Panc1 (cell line): Measurements from ENCODE around the gene LIPN. TPM values are rescaled to one million over a fixed set of nuclear protein-coding genes. Genes with fewer than 3 reads are reported as not detected.

Experiments used
- ATAC-seq: fragments of 200-7000 bp; cut with Tn5 transposase; 2 replicates; pipeline ENCODE4 v1.9.1; 2020; ENCODE audit warnings: mild to moderate bottlenecking, moderate library complexity
- BruUV-seq: library from RNA; stranded (reverse); fragments of 400-500 nt; replicated peaks from 2 replicates; lab custom pipeline; 2021; lab: Mats Ljungman, UMichigan
- CTCF ChIA-PET: fragments of 300-600 bp; sonication (Branson Sonifier 250); formaldehyde crosslinking; loops from one replicate; lab custom pipeline; 2022; ENCODE audit warnings: antibody characterized with exemption; lab: Charles Lee
- POLR2A ChIA-PET: fragments of 300-600 bp; sonication (Branson Sonifier 250); formaldehyde crosslinking; loops from one replicate; lab custom pipeline; 2022; ENCODE audit warnings: antibody characterized with exemption; lab: Charles Lee
- DNase-seq: peaks from one replicate; pipeline ENCODE4 v3.0.0-alpha.2; 2010; ENCODE audit warnings: low read depth, low spot score
- H3K27ac ChIP-seq: 2 replicates; pipeline ENCODE4 v1.5.1; 2011; ENCODE audit warnings: mild to moderate bottlenecking, low read length, inconsistent platforms
- H3K27me3 ChIP-seq: fragments of 200-500 bp; sonication (Bioruptor generic); 2 replicates; pipeline ENCODE4 v1.6.0; 2014; ENCODE audit warnings: low read length, inconsistent platforms; ENCODE audit not compliant: control insufficient read depth, insufficient read depth
- H3K36me3 ChIP-seq: fragments of 200-500 bp; sonication (Bioruptor generic); 2 replicates; pipeline ENCODE4 v1.5.1; 2014; ENCODE audit warnings: inconsistent platforms, mild to moderate bottlenecking, low read length, moderate library complexity; ENCODE audit not compliant: control insufficient read depth, insufficient read depth
- H3K4me1 ChIP-seq: 2 replicates; pipeline ENCODE4 v1.5.1; 2011; ENCODE audit warnings: inconsistent platforms, mild to moderate bottlenecking, low read length, moderate library complexity; ENCODE audit not compliant: control insufficient read depth, insufficient read depth
- H3K4me3 ChIP-seq, 2 experiments: 2 replicates each; pipeline ENCODE4 v1.5.1; 2011 to 2012; ENCODE audit warnings: low read depth in 2 of 2, low read length in 2 of 2, mild to moderate bottlenecking in 2 of 2, inconsistent platforms in 1 of 2, moderate library complexity in 1 of 2
- H3K9me3 ChIP-seq: fragments of 200-500 bp; sonication (Bioruptor generic); 2 replicates; pipeline ENCODE4 v1.5.1; 2014; ENCODE audit warnings: low read depth, mild to moderate bottlenecking, inconsistent platforms, low read length, moderate library complexity; ENCODE audit not compliant: control insufficient read depth, insufficient read depth
- POLR2AphosphoS5 ChIP-seq: IDR thresholded peaks from 2 replicates; pipeline ENCODE4 v1.6.1; 2012; ENCODE audit warnings: mild to moderate bottlenecking, low read depth, low read length, moderate library complexity
- SIN3A ChIP-seq: IDR thresholded peaks from 2 replicates; pipeline ENCODE4 v1.6.1; 2012; ENCODE audit warnings: low read depth, mild to moderate bottlenecking, low read length, moderate library complexity, borderline replicate concordance; ENCODE audit not compliant: insufficient read depth
- TCF7L2 ChIP-seq: IDR thresholded peaks from 2 replicates; pipeline ENCODE4 v1.6.1; 2011; ENCODE audit warnings: mild to moderate bottlenecking, low read depth, low read length, inconsistent platforms
- in situ Hi-C: cut with HindIII; loops from 2 replicates; pipeline ENCODE4 v1.10.0; 2016; ENCODE audit warnings: low sequenced_read_pairs, low pct_unique_long_range_greater_than_20kb
- intact Hi-C: fragments of 100-400 bp; cut with micrococcal nuclease; formaldehyde crosslinking; loops from one replicate; pipeline ENCODE4 v1.10.0; 2022; ENCODE audit not compliant: unreplicated experiment
- total RNA-seq: library from RNA; stranded (reverse); gene quantifications from one replicate; pipeline ENCODE4 v1.2.1, GENCODE V29; 2021; ENCODE audit not compliant: unreplicated experiment
- TF ChIP-seq, protein P1 (sequence below), 2 experiments: IDR thresholded peaks; 2 replicates each; pipeline ENCODE4 v1.6.1; 2011 to 2012; ENCODE audit warnings: low read depth in 2 of 2, control low read depth in 1 of 2, low read length in 1 of 2, mild to moderate bottlenecking in 1 of 2, moderate library complexity in 1 of 2; ENCODE audit not compliant: insufficient read depth in 1 of 2
- TF ChIP-seq, protein P2 (sequence below): fragments of 450-650 bp; IDR thresholded peaks from 2 replicates; pipeline ENCODE4 v1.5.1; 2017; ENCODE audit warnings: mild to moderate bottlenecking

The LIPN gene
- total RNA-seq, 1 experiment from 2014 or later: not detected

DNA sequence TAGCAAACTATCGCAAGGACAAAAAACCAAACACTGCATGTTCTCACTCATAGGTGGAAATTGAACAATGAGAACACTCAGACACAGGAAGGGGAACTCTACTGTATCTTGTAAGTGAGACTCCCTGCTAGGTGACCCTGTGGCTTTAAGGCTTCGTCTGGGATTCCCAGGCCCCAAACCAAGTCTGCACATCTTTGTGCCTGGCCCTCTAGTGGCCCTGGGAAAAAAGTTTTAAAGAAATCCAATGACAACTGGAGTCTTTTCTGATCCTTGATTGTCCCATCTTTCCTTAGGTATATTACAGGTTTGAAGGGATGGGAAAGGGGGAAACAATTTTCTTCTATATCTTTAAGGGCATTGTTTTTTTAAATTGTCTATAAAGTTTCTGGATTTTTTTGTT, 32.1 kb downstream of the LIPN start:
- Histone ChIP-seq H3K9me3 (no peaks in the 10 kb centered on the region), H3K27ac (no peak overlapping the region), H3K36me3 (no peaks in the 10 kb centered on the region), H3K4me1 (peaks cover 4% of the 10 kb centered on the region; the same call in 1 of the 2 replicates), H3K4me3 (no peak overlapping the region), H3K27me3 (no peaks in the 10 kb centered on the region)
- peak; percentile 90 for ATAC-seq
- DNase-seq: peak; percentile 10
- intact Hi-C loops: loop anchor here (5.0 kb wide), 1 partner anchor 105 kb away; no protein-coding TSS in a partner anchor
- no TSS peak for BruUV-seq
- ChIA-PET POLR2A (no interaction called here), CTCF (no interaction called here)
- in situ Hi-C loops: no loop called here
- TF ChIP-seq SIN3A: no peak
- TF ChIP-seq, protein P1, sequence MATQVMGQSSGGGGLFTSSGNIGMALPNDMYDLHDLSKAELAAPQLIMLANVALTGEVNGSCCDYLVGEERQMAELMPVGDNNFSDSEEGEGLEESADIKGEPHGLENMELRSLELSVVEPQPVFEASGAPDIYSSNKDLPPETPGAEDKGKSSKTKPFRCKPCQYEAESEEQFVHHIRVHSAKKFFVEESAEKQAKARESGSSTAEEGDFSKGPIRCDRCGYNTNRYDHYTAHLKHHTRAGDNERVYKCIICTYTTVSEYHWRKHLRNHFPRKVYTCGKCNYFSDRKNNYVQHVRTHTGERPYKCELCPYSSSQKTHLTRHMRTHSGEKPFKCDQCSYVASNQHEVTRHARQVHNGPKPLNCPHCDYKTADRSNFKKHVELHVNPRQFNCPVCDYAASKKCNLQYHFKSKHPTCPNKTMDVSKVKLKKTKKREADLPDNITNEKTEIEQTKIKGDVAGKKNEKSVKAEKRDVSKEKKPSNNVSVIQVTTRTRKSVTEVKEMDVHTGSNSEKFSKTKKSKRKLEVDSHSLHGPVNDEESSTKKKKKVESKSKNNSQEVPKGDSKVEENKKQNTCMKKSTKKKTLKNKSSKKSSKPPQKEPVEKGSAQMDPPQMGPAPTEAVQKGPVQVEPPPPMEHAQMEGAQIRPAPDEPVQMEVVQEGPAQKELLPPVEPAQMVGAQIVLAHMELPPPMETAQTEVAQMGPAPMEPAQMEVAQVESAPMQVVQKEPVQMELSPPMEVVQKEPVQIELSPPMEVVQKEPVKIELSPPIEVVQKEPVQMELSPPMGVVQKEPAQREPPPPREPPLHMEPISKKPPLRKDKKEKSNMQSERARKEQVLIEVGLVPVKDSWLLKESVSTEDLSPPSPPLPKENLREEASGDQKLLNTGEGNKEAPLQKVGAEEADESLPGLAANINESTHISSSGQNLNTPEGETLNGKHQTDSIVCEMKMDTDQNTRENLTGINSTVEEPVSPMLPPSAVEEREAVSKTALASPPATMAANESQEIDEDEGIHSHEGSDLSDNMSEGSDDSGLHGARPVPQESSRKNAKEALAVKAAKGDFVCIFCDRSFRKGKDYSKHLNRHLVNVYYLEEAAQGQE (IDR thresholded peaks at IDR 0.05; ENCODE audit: insufficient read depth in 1 of 2, low read depth in 2 of 2, low read length in 1 of 2): no peak
- TF ChIP-seq, protein P2, sequence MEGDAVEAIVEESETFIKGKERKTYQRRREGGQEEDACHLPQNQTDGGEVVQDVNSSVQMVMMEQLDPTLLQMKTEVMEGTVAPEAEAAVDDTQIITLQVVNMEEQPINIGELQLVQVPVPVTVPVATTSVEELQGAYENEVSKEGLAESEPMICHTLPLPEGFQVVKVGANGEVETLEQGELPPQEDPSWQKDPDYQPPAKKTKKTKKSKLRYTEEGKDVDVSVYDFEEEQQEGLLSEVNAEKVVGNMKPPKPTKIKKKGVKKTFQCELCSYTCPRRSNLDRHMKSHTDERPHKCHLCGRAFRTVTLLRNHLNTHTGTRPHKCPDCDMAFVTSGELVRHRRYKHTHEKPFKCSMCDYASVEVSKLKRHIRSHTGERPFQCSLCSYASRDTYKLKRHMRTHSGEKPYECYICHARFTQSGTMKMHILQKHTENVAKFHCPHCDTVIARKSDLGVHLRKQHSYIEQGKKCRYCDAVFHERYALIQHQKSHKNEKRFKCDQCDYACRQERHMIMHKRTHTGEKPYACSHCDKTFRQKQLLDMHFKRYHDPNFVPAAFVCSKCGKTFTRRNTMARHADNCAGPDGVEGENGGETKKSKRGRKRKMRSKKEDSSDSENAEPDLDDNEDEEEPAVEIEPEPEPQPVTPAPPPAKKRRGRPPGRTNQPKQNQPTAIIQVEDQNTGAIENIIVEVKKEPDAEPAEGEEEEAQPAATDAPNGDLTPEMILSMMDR: peak; percentile 85

DNA sequence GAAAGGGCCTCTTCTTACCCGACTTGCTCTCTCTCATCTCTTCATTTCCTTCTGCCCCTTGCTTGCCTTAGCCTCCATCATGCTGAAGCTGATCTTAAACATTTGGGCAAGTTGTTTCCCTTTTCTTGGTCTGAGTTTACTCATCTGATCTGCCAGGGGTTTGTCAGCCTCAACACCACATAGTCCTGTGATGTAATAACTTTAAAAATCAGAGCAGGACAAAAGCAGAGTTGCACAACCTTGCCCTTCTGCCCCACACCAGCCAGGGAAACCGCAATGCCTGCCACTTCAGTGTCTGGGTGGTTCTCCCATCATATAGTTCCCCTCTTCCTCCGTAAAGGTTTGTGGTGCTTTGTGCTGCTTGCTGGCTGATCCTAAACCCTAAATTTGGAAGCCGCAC, 32.8 kb downstream of the LIPN start:
- intact Hi-C loops: loop anchor here (5.0 kb wide), 1 partner anchor 105 kb away; no protein-coding TSS in a partner anchor

More for the DNA sequence above, 32.8 kb downstream of the LIPN start:
- 0 out of 2 replicates have a peak overlapping the region, but pooled peaks have one; percentile 11 for H3K27ac ChIP-seq
- no TSS peak for BruUV-seq
- no peak for DNase-seq
- ChIA-PET POLR2A (no interaction called here), CTCF (no interaction called here)
- H3K9me3 ChIP-seq: no peaks in the 10 kb centered on the region
- in situ Hi-C loops: no loop called here
- H3K36me3 ChIP-seq: no peaks in the 10 kb centered on the region
- no peak for TF ChIP-seq POLR2AphosphoS5
- no peak for TF ChIP-seq TCF7L2
- TF ChIP-seq SIN3A: no peak
- TF ChIP-seq, protein P2: no peak
- TF ChIP-seq, protein P1 (IDR thresholded peaks at IDR 0.05; ENCODE audit: insufficient read depth in 1 of 2, low read depth in 2 of 2, low read length in 1 of 2): no peak
- peaks cover 4% of the 10 kb centered on the region; the same call in 1 of the 2 replicates for H3K4me1 ChIP-seq
- H3K4me3 ChIP-seq: no peak overlapping the region
- H3K27me3 ChIP-seq: no peaks in the 10 kb centered on the region
- ATAC-seq: no peak
